Mucosa of rectum (tissue), 2 donors: Measurements from ENCODE around the gene DHRSX.
"Not testable (repeated sequence)": the region's sequence is repeated elsewhere in the genome, so short reads cannot be mapped to it uniquely, and the experiment has no call there.

Experiments
- H3K27ac ChIP-seq, 2 donors: one replicate each; pipeline ENCODE4 v1.7.0; 2013; ENCODE audit warnings: inconsistent platforms in 2 of 2, low read depth in 2 of 2, low read length in 2 of 2
- H3K27me3 ChIP-seq, 2 donors: one replicate each; pipeline ENCODE4 v1.7.0; 2013; ENCODE audit warnings: low read length in 2 of 2; ENCODE audit not compliant: control insufficient read depth in 2 of 2, insufficient read depth in 2 of 2
- H3K36me3 ChIP-seq, 2 donors: one replicate each; pipeline ENCODE4 v1.7.0; 2013; ENCODE audit warnings: low read length in 2 of 2; ENCODE audit not compliant: control insufficient read depth in 2 of 2, insufficient read depth in 2 of 2
- H3K4me1 ChIP-seq, 2 donors: one replicate each; pipeline ENCODE4 v1.7.0; 2013; ENCODE audit warnings: low read length in 2 of 2, mild to moderate bottlenecking in 1 of 2; ENCODE audit not compliant: control insufficient read depth in 2 of 2, insufficient read depth in 2 of 2
- H3K4me3 ChIP-seq, 2 donors: one replicate each; pipeline ENCODE4 v1.7.0; 2013; ENCODE audit warnings: low read length in 2 of 2
- H3K9ac ChIP-seq, 2 donors: one replicate each; pipeline ENCODE4 v1.7.0; 2013; ENCODE audit warnings: low read length in 2 of 2, low read depth in 1 of 2, mild to moderate bottlenecking in 1 of 2
- H3K9me3 ChIP-seq, 2 donors: one replicate each; pipeline ENCODE4 v1.7.0; 2013; ENCODE audit warnings: low read length in 2 of 2; ENCODE audit not compliant: control insufficient read depth in 2 of 2
- donor health status: healthy.
- donor health status: Normal muscosa, but diverticular disease.

DHRSX gene

GRCh38 chrX:2271595-2271994 lies 229.2 kb downstream of the DHRSX start:
- H3K9ac ChIP-seq, H3K9me3 ChIP-seq, H3K27ac ChIP-seq, H3K4me3 ChIP-seq, H3K36me3 ChIP-seq, H3K27me3 ChIP-seq, H3K4me1 ChIP-seq: not testable (repeated sequence)

- not testable (repeated sequence) for H3K27ac ChIP-seq, H3K4me1 ChIP-seq, H3K27me3 ChIP-seq, H3K36me3 ChIP-seq, H3K4me3 ChIP-seq, H3K9me3 ChIP-seq, H3K9ac ChIP-seq
Observed at GRCh38 chrX:2270783-2271182, 230.0 kb downstream of the DHRSX start.

GRCh38 chrX:2267890-2268289 lies 232.9 kb downstream of the DHRSX start:
- no peak overlapping the region for H3K9ac ChIP-seq
- no peaks in the 10 kb centered on the region for H3K4me1 ChIP-seq
- no peaks in the 10 kb centered on the region for H3K9me3 ChIP-seq
- H3K4me3 ChIP-seq = no peak overlapping the region
- H3K27ac ChIP-seq = no peak overlapping the region
- H3K36me3 ChIP-seq = peaks cover 14 to 17% of the 10 kb centered on the region in 2 donors
- H3K27me3 ChIP-seq = no peaks in the 10 kb centered on the region

- no peaks in the 10 kb centered on the region for H3K4me1 ChIP-seq
- peaks cover 14 to 17% of the 10 kb centered on the region in 2 donors for H3K36me3 ChIP-seq
- H3K4me3 ChIP-seq = no peak overlapping the region
- no peak overlapping the region for H3K27ac ChIP-seq
- H3K27me3 ChIP-seq = no peaks in the 10 kb centered on the region
- H3K9ac ChIP-seq = no peak overlapping the region
- no peaks in the 10 kb centered on the region for H3K9me3 ChIP-seq
Observed at GRCh38 chrX:2266445-2267349, 234.1 kb downstream of the DHRSX start.

- H3K4me3 ChIP-seq, H3K27me3 ChIP-seq, H3K9ac ChIP-seq, H3K27ac ChIP-seq, H3K4me1 ChIP-seq, H3K9me3 ChIP-seq: not testable (repeated sequence)
- H3K36me3 ChIP-seq = peaks cover 14 to 17% of the 10 kb centered on the region in 2 donors
Observed at GRCh38 chrX:2265658-2266444, 234.9 kb downstream of the DHRSX start.

- Histone ChIP-seq H3K9me3 (no peaks in the 10 kb centered on the region), H3K36me3 (peaks cover 14 to 17% of the 10 kb centered on the region in 2 donors), H3K27ac (no peak overlapping the region), H3K9ac (no peak overlapping the region), H3K27me3 (no peaks in the 10 kb centered on the region), H3K4me3 (no peak overlapping the region), H3K4me1 (no peaks in the 10 kb centered on the region)
Observed at GRCh38 chrX:2264179-2265030, 236.4 kb downstream of the DHRSX start.

- no peak overlapping the region for H3K27ac ChIP-seq
Observed at GRCh38 chrX:2263203-2263602, 237.6 kb downstream of the DHRSX start.

GRCh38 chrX:2262668-2263055 lies 238.1 kb downstream of the DHRSX start:
- no peaks in the 10 kb centered on the region for H3K4me1 ChIP-seq
- H3K27ac ChIP-seq = no peak overlapping the region
- peaks cover 14 to 20% of the 10 kb centered on the region in 2 donors for H3K36me3 ChIP-seq
- no peaks in the 10 kb centered on the region for H3K27me3 ChIP-seq
- no peak overlapping the region for H3K9ac ChIP-seq
- H3K4me3 ChIP-seq = no peak overlapping the region
- no peaks in the 10 kb centered on the region for H3K9me3 ChIP-seq

More at GRCh38 chrX:2263203-2263602, 237.6 kb downstream of the DHRSX start:
- no peak overlapping the region for H3K9ac ChIP-seq
- H3K9me3 ChIP-seq = no peaks in the 10 kb centered on the region
- H3K36me3 ChIP-seq = peaks cover 14 to 17% of the 10 kb centered on the region in 2 donors
- H3K27me3 ChIP-seq = no peaks in the 10 kb centered on the region
- H3K4me3 ChIP-seq = no peak overlapping the region
- no peaks in the 10 kb centered on the region for H3K4me1 ChIP-seq

GRCh38 chrX:2261831-2262667 lies 238.7 kb downstream of the DHRSX start:
- H3K27ac ChIP-seq = no peak overlapping the region
- H3K9ac ChIP-seq = no peak overlapping the region
- no peak overlapping the region for H3K4me3 ChIP-seq
- H3K36me3 ChIP-seq = peaks cover 14 to 20% of the 10 kb centered on the region in 2 donors
- no peaks in the 10 kb centered on the region for H3K27me3 ChIP-seq
- no peaks in the 10 kb centered on the region for H3K4me1 ChIP-seq
- no peaks in the 10 kb centered on the region for H3K9me3 ChIP-seq
